Endothelial cell of umbilical vein (primary cell): ENCODE data around the gene ZNF593.

Source experiments
- EZH2 ChIP-seq: IDR thresholded peaks from 2 replicates; pipeline ENCODE4 v1.6.1; 2012; ENCODE audit warnings: borderline replicate concordance, low read depth, mild to moderate bottlenecking, moderate library complexity, low read length, inconsistent platforms; ENCODE audit not compliant: severe bottlenecking
- FOS ChIP-seq: IDR thresholded peaks from 2 replicates; pipeline ENCODE4 v1.6.1; 2011; ENCODE audit warnings: mild to moderate bottlenecking, low read length, moderate library complexity, borderline replicate concordance; ENCODE audit not compliant: insufficient read depth
- POLR2A ChIP-seq: IDR thresholded peaks from 2 replicates; pipeline ENCODE4 v1.6.1; 2012; ENCODE audit warnings: low read depth, mild to moderate bottlenecking, control low read depth, low read length
- POLR2AphosphoS5 ChIP-seq: IDR thresholded peaks from 2 replicates; pipeline ENCODE4 v1.6.1; 2012; ENCODE audit warnings: low read depth, mild to moderate bottlenecking, control low read depth, low read length, moderate library complexity; ENCODE audit not compliant: insufficient read depth
- TF ChIP-seq, protein P1 (sequence below), 2 donors: IDR thresholded peaks; 1 replicate in 1 of 2; 2 replicates in 1 of 2; pipeline ENCODE4 v1.5.1; 2011; ENCODE audit warnings: low read length in 2 of 2, mild to moderate bottlenecking in 2 of 2, moderate library complexity in 2 of 2, control low read depth in 1 of 2, inconsistent platforms in 1 of 2, low read depth in 1 of 2; ENCODE audit not compliant: insufficient read depth in 1 of 2; ENCODE audit errors: extremely low read depth in 1 of 2
- TF ChIP-seq, protein P2 (sequence below): IDR thresholded peaks from 2 replicates; pipeline ENCODE4 v1.6.1; 2011; ENCODE audit not compliant: insufficient read depth, insufficient read length

DNA sequence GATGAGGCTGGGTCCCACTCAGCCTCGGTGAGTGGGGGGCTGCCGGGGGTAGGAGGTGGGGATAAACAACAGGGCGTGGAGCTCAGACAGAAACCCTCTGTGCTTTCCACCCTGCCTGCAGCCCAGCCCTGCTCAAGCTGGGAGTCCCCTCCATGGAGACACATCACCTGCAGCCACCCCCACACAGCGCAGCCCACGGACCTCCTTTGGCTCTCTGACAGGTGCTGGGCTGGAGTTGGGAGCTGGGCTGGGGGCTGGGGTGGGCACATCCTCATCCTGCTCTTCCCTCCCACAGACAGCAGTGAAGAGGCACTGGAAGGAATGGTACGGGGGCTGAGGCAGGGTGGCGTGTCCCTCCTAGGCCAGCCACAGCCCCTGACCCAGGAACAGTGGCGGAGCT is 18.8 kb downstream of the ZNF593 start:
- TF ChIP-seq POLR2A (no peak), POLR2AphosphoS5 (no peak), FOS (no peak), EZH2 (no peak)
- TF ChIP-seq, protein P1, sequence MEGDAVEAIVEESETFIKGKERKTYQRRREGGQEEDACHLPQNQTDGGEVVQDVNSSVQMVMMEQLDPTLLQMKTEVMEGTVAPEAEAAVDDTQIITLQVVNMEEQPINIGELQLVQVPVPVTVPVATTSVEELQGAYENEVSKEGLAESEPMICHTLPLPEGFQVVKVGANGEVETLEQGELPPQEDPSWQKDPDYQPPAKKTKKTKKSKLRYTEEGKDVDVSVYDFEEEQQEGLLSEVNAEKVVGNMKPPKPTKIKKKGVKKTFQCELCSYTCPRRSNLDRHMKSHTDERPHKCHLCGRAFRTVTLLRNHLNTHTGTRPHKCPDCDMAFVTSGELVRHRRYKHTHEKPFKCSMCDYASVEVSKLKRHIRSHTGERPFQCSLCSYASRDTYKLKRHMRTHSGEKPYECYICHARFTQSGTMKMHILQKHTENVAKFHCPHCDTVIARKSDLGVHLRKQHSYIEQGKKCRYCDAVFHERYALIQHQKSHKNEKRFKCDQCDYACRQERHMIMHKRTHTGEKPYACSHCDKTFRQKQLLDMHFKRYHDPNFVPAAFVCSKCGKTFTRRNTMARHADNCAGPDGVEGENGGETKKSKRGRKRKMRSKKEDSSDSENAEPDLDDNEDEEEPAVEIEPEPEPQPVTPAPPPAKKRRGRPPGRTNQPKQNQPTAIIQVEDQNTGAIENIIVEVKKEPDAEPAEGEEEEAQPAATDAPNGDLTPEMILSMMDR (IDR thresholded peaks at IDR 0.05; ENCODE audit: extremely low read depth in 1 of 2, insufficient read depth in 1 of 2, low read depth in 1 of 2, low read length in 2 of 2) = no peak
- TF ChIP-seq, protein P2, sequence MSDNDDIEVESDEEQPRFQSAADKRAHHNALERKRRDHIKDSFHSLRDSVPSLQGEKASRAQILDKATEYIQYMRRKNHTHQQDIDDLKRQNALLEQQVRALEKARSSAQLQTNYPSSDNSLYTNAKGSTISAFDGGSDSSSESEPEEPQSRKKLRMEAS = no peak
